ENCODE data around the gene ANKRD33.
"Not testable (repeated sequence)": the region's sequence is repeated elsewhere in the genome, so short reads cannot be mapped to it uniquely, and the experiment has no call there.

ANKRD33 gene

DNA sequence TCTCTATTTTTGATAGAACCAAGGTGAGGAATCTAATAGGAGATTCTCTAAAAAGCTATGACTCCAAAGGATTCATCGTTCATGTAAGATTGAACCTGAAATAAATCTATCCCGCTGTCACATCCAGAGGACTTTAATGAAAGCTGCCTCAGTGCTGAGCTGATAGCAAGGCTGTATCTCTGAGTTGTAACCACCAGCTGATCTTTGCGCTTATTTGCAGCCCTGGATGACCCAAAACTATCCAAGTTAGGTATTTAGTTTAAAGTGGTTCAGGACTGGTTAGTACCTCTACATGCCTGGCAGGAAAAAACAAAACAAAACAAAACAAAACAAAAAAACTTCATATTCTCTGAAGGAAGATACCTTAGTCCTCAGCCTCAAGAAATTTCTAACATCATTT, 8.8 kb upstream of the ANKRD33 start:
- DNase-seq (ENCODE audit: low spot score): no peak

DNA sequence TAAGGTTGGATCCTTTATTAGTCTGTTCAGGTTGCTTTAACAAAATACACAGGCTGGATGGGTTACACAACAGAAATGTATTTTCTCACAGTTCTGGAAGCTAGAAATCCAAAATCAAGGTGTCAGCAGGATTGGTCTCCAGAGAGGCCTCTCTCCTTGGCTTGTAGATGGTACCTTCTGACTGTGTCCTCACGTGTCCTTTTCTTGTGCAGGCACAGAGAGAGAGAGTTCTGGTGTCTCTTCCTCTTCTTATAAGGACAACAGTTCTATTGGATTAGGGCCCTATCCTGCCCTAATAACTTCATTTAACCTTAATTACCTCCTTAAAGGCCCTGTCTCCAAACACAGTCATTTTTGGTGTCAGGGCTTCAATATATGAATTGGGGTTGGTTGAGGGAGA, 4.6 kb upstream of the ANKRD33 start:
- DNase-seq (ENCODE audit: low spot score): no peak

DNA sequence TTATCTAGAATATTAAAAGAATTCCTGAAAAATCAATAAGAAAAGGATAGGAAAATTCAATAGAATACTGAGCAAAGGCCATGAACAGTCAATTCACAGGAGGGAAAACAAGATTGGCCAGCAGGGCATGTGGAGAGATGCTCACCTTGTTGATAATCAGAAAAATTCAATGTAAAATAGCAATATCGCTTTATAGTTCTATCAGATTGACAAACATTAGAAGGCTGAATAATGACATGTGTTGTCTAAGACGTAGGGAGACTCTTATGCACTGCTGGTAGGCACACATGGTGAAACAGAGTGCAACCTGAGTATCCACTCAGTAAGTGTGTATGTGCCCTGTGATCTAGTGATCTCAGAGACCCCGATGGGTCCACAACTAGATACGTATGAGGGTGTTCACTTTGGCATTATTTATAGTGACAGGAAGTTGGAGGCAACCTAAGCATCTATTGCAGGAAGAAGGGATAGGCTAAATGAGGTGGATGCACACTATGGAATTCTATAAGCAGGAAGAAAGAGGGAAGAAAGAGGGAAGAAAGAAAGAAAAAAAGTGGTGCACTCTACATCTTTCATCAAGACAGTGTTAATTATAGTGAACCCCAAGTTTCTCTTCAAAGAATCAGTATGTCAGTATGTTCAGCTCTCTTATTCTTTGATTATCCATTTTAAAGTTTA, 3.8 kb upstream of the ANKRD33 start:
- no peak for DNase-seq (ENCODE audit: low spot score)

DNA sequence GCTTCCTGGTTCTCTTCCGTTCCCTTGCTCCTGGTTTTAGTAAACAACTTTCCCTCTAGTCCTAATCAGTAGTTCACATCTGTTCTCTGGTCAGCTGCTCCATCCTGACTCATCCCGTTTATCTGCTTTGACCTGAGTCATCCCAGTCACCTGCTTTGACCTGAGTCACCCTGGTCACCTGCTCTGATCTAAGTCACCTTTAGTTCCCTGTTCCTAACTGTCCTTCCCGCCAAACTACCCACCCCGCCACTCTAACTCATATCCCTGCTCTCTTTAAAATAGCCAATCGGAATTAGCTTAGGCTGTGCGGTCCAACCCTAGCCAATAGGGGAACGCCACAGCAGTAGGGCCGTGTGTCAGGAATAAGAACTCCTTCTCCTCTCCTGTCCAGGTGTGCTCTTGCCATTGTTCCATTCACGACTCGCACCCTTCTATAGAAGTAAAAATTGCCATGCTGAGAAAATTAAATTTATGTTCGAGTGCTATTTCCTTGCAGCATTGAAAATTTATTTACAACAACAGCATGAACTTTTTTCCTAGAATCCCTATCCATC, 3.1 kb upstream of the ANKRD33 start:
- no peak for DNase-seq (ENCODE audit: low spot score)

DNA sequence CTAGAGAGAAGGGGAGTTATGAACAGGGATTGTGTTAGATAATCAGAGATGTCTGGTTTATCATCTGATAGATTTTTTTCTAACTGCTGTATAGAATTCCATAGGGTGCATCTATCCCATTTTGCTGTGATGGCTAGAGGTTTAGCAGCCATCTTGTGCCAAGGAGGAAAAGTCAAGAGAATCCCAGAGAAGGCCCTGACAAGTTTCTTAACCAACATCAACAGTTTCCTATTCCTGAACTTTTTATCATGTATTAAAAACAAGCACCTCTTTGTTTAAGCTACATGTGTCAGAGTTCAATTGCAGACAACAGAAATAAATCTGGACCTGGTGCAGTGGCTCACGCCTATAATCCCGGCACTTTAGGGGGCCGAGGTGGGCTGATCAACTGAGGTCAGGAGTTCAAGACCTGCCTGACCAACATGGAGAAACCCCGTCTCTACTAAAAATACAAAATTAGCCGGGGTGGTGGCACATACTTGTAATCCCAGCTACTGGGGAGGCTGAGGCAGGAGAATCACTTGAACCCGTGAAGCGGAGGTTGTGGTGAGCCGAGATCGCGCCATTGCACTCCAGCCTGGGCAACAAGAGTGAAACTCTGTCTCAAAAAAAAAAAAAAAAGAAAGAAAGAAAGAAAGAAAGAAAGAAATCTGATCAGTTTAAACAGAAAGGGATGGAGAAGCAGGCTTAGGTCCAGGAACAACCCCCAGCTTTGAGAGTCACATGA, 2.4 kb upstream of the ANKRD33 start:
- DNase-seq (ENCODE audit: low spot score): not testable (repeated sequence)

DNA sequence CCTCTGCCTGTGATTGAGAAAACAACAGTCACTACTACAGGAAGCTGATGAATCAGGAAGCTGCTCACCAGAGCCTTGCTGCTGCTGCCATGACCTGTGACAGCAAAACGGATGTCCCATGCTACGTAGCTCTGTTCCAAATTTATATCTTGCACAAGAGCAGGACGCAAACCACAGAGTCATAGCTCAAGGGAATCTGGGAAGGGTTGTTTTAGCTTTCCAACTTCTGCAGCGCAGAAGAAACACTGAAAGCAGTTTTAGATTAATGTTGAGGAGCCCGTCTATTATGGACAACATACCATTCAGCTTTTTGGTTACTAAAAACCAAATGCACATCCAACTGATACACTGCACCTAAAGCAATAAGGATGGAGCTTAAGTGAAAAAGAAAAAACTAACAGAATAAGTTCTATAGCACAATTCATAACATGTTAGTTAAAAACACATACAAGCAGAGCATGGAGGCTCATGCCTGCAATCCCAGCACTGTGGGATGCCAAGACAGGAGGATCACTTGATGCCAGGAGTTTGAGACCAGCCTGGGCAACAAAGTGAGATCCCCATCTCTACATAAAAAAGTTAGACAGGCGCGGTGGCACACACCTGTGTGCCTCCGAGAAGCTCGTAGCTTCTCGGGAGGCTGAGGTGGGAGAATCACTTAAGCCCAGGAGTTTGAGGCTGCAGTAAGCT, 1.7 kb upstream of the ANKRD33 start:
- peak; percentile 96 for DNase-seq (ENCODE audit: low spot score)

DNA sequence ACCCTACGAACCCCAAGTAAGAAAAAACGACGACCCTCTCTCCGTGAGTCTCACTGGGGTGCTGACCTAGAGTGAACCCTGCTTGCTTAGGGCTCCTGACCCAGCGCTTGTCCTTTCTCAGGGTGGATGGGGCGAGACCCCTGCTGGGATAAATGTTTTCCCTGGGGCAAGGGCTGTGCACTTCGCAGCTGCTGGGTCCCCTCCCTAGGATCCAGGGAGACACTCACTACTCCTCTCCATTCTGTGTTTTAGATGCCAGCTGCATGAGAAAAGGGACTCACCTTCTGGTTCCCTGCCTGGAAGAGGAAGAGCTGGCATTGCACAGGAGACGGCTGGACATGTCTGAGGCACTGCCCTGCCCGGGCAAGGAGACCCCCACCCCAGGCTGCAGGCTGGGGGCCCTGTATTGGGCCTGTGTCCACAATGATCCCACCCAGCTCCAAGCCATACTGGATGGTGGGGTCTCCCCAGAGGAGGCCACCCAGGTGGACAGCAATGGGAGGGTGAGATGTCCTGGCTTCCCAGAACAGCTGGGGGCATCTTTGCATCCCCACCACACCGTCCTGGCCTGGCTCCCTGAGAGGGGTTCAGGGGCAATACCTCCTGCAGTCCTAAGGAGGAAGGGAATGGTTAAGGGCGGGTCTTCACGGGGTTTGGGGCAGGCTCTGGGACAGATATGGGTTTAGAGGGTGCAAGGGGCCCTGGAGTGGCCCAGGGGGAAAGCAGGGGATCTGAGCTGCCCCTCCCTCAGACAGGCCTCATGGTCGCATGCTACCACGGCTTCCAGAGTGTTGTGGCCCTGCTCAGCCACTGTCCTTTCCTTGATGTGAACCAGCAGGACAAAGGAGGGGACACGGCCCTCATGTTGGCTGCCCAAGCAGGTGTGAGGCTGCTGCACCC, 663 bp downstream of the ANKRD33 start:
- DNase-seq (ENCODE audit: low spot score): no peak

DNA sequence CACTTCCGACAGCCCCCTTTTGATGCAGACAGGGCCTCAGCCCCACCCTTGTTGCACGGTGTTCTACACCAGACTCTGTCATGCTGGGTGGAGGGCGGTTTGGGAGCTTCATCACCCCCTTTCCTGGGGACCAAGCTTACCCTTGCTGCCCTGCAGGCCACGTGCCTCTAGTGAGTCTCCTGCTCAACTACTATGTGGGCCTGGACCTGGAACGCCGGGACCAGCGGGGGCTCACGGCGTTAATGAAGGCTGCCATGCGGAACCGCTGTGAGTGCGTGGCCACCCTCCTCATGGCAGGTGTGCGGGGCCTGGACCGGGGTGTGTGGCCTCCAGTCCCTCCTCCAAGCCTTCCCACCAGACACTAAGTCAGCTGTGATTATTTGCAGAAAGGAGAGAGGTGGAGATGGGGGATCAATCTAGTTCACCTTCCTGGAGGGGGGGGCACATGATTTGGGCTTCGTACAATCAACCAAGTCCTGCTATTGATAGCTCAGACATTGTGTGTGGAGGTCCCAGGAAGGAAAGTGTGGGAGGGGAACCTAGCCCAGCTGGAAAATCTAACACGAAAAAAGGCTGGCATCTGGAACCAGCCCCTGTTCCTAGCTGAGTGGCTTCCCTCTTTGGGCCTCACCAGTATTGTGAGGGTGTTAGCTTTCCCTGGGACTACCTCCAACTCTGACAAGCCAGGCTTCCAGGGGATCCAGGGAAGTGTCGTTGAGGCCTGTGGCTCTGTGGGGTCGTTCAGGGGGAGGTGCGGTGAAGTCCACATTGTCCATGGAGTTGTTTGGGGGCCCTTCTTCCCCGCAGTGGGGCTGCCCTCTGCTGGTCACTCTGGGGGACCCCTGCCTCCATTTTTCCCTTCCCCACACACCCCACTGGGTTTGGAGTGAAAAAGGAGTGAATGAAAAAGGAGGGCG, 1.6 kb downstream of the ANKRD33 start:
- DNase-seq (ENCODE audit: low spot score): no peak

DNA sequence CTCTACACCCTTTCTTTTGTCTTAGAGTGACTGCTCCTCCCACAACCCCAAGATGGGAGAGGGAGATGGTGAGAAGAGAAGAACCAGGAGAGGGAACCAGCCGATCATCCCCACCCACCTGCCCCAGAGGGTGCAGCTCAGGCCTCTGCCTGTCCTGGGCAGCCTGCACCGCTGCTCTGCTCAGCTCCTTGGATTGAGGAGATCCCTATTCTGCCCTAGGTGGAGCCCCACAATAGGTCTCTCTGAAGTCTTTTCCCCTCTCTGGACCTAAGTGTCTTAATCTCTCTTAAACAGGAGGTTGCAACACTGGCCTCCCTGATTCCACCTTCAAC, 2.2 kb downstream of the ANKRD33 start:
- no peak for DNase-seq (ENCODE audit: low spot score)

DNA sequence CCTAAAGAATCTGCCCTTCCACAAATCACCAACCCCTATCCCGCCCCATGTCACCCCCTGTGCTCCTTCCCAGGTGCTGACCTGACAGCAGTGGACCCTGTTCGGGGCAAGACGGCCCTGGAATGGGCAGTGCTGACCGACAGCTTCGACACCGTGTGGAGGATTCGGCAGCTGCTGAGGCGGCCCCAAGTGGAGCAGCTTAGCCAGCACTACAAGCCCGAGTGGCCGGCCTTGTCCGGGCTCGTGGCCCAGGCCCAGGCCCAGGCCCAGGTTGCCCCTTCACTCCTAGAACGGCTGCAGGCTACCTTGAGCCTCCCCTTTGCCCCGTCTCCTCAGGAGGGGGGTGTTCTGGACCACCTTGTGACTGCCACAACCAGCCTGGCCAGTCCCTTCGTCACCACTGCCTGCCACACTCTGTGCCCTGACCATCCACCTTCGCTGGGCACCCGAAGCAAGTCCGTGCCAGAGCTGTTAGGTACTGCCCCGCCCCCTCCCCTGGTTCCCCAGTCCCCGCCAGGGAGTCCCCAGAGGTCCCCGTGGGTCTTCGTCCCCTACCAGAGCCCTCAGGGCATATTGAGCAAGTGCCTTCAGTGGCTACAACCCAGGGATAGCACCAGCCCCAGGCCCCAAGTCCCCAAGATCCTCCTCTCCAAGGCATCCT, 2.7 kb downstream of the ANKRD33 start:
- no peak for DNase-seq (ENCODE audit: low spot score)

DNA sequence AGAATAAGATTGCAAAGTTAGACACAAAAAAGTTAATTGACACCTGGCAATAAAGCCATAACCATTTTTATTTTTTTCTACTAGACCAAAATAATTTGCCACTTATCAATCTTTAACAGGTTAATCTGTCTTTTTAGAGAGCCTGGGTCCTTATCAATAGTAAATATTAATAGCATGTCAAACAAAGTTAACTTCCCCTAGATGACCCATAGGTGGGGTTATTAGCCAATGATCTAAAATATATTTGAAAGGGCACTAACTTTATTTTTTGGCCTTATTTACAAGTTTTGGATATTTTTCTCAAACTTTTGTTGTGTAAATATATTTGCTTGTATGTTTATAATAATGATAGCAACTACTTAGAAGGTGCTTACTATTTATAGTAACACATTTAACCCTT, 3.9 kb downstream of the ANKRD33 start:
- no peak for DNase-seq (ENCODE audit: low spot score)

DNA sequence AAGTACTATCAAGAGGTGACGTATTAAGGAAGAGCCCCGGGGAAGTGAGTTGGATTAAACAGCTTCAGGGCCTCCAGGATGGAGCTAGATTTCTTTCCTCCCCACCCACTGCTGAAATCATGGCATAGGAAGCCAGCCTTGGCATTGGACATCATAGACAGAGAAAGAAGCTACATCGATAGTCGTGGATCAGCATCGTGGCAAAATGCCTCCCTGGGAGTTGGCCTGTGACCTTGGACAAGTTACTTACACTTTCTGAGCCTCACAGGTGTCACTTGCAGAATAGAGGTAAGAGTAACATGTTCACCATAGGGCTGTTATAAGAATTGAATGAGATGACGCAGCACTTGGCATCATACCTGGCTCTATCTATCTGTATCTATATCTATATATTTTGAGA, 5.9 kb downstream of the ANKRD33 start:
- no peak for DNase-seq (ENCODE audit: low spot score)

DNA sequence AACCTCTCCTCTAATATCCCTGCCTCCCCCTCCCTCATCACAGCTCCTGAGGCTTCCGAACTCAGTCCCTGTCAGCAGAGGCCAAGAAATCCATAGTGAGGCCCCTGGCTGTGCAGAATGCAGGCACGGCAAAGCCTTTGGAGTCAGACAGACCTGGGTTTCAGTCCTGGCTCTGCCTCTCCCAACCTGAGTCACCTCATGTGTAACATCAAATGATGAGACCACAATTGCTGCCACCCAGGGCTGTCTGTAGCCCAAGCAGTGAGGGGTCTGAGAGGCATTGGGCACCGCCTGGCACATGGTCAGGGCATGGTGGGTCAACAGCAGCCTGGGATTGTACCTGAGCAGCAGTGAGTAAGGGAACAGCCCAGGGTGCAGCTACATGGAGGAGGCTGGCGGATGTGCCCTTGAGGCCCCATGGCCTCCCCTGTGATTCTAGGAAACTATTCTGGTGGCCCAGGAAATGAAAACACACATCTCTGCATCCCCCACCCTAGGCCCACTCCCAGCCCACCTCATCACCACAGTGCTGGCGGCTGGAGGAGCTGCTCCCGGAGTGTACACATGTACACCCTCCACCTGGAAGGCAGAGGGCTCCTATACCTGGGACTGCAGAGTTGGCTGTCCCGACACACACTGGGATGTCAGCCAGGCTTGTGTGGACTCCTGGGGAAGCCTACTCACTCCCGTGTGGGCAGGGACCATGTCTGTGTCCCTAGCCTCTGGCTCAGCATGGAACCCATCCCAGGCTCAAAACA, 7.7 kb downstream of the ANKRD33 start:
- no peak for DNase-seq (ENCODE audit: low spot score)

DNA sequence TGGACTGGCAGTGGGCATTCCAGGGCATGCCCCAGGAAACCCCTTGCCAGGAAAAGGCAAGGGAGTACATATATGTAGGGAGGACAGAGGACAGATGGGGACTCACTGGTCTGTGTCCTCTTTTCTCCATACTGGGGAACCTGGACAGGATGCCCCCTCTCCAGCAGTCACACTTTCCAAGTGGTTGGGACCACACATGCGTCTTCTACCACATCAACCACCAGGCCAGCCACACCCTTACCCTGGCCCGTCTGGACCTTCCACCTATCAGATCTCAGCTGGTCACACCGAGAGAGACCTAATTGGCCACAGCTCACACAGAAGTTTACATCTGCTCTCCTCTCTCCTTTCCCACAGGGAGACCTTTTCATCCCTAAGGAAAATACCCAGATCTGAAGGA, 8.3 kb downstream of the ANKRD33 start:
- no peak for DNase-seq (ENCODE audit: low spot score)

DNA sequence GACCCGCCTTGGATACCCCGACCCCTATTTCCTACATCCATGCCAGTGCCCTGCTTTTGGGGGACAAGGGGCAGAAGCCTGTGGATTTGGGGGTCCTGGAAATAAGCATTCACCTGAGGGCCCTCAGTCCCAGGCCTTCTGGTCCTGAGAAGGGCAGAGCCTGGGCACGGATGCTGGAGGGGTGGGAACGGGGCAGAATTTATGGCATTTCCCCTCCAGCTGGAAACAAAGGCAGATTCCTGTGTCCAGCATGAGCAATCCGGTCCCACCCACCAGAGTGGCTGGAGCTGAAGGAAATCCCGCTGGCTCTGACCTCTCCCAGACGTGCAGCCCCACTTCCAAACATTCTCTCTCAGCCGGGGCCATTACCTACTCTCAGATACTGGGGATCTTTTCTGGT, 9.3 kb downstream of the ANKRD33 start:
- DNase-seq (ENCODE audit: low spot score): peak; percentile 75

DNA sequence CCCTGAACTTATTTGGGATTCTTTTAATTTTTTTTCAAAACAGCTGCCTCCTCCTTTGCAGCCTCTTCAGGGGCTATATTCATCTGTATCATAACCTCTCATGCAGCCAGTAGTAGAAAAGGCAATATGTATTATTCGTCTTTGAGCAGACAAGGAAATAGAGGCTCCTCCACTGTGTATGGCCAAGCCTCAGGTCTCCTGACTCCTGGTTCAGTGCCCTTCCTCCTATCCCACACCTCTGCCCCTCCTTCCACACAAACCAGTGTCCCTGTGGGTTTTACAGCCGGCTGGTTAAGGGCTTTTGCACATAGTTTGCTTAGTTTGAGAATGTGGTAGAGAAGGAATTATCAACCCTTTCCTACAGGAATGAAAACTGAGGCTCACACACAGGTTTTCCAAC, 10.6 kb downstream of the ANKRD33 start:
- DNase-seq (ENCODE audit: low spot score): no peak

DNA sequence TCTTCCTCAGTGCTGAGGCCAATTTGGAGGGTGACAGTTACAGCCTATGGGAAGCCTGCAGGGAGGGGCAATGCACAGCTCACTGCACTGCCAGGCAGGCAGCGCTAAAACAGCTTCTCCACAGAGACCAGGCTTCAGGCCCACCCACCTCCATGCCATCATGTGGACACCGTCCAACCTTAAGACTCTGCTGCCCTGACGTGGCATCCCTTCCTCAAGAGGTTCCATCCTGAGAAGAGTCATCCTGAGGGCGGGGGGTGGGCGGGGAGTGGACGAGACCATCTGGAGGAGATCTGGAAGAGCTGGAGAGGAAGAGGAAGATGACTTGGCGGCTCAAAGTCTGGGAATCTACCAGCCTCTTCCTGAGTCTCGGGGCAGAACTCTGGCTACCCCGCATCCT, 11.0 kb downstream of the ANKRD33 start:
- peak; percentile 69 for DNase-seq (ENCODE audit: low spot score)

DNA sequence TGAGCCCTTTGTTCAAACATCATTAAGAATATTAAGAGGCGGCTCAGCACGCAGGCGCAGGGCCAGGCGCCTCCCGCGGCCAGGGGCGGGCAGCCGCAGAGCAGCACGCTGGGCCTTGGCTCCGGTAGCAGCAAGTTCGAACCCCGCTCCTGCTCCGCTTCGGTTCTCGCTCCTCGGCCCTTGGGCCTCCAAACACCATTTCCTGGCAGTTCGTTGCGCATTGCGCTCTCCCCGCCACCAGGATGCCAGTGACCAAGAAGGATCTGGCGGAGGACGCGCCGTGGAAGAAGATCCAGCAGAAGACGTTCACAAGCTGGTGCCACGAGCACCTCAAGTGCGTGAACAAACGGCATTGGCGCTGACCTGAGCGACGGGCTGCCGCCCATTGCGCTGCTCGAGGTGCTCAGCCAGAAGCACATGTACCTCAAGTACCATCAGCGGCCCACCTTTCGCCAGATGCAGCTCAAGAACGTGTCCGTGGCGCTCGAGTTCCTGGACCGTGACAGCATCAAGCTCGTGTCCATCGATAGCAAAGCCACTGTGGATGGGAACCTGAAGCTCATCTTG, 12.5 kb downstream of the ANKRD33 start:
- DNase-seq (ENCODE audit: low spot score): no peak

DNA sequence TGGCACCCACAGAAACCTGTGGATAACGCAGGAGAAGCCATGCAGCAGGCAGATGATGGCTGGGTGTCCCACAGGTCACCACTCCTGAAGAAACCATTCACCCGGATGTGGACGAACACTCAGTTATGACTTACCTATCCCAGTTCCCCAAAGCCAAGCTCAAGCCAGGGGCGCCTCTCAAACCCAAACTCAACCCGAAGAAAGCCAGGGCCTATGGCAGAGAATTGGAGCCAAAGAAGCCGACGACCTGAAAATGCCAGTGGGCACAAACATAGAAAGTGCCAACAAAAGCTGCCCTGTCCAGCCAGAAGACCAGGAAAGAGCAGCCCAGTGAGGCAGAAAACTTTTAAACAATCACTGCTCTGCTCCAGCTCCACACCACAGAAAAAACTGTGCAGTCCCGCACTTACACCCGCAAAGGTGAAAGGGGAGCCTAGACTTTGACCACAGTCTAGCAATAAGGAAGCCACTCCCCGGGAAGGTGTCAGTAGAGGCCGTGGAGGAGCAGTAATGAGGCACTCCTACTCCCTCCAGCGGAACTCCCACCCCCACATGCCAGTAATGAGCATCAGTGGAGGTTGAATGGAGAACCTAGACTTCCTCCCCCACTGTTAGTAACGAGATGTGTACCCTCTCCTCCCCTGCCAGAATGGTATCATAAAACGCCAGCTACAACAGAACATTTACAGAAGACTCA, 13.4 kb downstream of the ANKRD33 start:
- DNase-seq (ENCODE audit: low spot score): no peak
